Measurements from ENCODE around the gene RSU1. TPM values are rescaled to one million over a fixed set of nuclear protein-coding genes. Genes with fewer than 3 reads are reported as not detected.

RSU1 gene
- total and polyA plus RNA-seq, 12 donors, result 25.5 to 74.2 (median 48.3) TPM

DNA sequence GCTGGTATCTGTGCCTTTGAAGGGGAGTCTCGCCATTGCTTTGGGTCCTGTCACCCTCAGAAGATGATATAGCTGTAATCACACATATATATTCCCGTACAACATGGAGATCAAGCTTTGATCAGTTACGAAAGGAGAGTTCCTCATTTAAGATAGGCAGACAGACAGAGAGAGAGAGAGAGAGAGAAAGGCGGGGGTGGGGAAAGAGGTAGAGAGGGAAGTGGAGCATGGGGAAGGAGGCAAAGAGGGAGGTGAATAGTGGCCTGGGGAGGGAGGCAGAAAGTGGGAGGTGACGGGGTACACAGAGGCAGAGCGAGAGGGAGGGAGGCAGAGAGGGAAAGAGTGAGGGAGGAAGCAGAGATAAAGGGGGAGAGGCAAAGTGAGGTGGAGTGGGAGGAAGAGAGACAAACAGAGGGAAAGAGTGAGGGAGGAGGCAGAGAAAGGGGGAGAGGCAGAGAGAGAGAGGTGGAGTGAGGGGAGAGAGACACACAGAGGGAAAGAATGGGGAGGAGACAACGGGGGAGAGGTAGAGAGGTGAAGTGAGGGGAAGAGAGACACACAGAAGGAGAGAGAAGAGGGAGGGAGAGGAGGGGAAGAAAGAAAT lies 250.9 kb downstream of the RSU1 start:
- peaks cover 0 to 5% (median 0%) of the 10 kb centered on the region in 7 donors for H3K27me3 ChIP-seq
- no peak for TF ChIP-seq CTCF (IDR thresholded peaks at IDR 0.05)
- intact Hi-C loops (cut with DNase I), result no loop called here
- H3K27ac ChIP-seq, result no peak overlapping the region
- no peaks in the 10 kb centered on the region for H3K9me3 ChIP-seq
- H3K4me3 ChIP-seq, result no peak overlapping the region
- ATAC-seq (no peak), DNase-seq (no peak)
- peaks cover 0 to 6% (median 0%) of the 10 kb centered on the region in 9 donors for H3K4me1 ChIP-seq
- WGBS, 2 donors, result 60 to 61% methylated on average over 7 of the region's 7 CpGs
- no peaks in the 10 kb centered on the region for H3K36me3 ChIP-seq

DNA sequence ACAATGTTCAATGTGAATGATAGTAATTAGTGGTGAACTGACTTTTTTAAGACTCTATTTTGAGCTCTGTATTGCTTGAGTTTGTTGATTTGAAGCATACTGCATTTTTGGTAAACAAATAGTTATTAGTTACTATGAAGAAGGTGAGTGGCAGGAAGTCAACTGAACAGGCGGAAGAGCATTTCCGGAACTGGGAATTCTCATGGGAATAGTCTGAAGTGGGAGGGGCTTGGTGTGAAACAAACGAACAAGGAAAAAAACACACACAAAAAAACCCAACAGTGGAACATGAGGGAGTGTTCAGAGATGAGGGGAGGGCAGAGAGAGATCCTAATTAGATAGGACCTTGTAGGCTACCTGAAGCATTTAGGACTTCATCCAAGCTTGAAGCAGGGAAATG lies 251.6 kb downstream of the RSU1 start:
- peaks cover 0 to 6% (median 0%) of the 10 kb centered on the region in 9 donors for H3K4me1 ChIP-seq
- no peak overlapping the region for H3K27ac ChIP-seq
- H3K4me3 ChIP-seq, result no peak overlapping the region
- no peaks in the 10 kb centered on the region for H3K9me3 ChIP-seq
- peaks cover 0 to 3% (median 0%) of the 10 kb centered on the region in 7 donors for H3K27me3 ChIP-seq
- DNase-seq (no peak), ATAC-seq (no peak)
- no peak for TF ChIP-seq CTCF (IDR thresholded peaks at IDR 0.05)
- intact Hi-C loops (cut with DNase I), result no loop called here
- 27 to 50% methylated on average over 3 of the region's 3 CpGs for WGBS, 2 donors
- H3K36me3 ChIP-seq, result no peaks in the 10 kb centered on the region

DNA sequence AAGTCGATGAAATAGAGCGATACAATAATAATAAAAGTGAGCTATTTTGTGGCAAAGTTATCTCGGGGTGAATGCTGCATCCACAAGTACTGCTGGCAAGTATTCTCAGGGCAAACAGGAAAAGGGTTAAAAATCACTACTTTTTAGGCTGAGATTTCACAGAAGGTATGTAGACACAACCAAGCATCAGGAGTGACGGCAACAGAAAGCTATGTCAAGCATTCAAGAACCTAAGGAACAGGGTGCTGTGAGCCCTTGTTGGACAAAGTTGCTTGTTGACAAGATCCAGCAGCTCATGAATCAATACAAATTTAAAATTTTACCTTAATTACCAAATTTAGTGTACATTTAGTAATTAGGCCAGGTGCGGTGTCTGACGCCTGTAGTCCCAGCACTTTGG lies 254.3 kb downstream of the RSU1 start:
- WGBS, 2 donors, result 86% methylated on average over 6 of the region's 6 CpGs
- ATAC-seq (no peak), DNase-seq (no peak)
- intact Hi-C loops (cut with DNase I), result no loop called here
- H3K9me3 ChIP-seq, result peaks cover 0 to 12% (median 4%) of the 10 kb centered on the region in 11 donors
- no peak overlapping the region for H3K27ac ChIP-seq
- H3K27me3 ChIP-seq, result peaks cover 0 to 6% (median 0%) of the 10 kb centered on the region in 7 donors
- no peak overlapping the region for H3K4me3 ChIP-seq
- no peaks in the 10 kb centered on the region for H3K36me3 ChIP-seq
- TF ChIP-seq CTCF (IDR thresholded peaks at IDR 0.05), result no peak
- peaks cover 0 to 6% (median 0%) of the 10 kb centered on the region in 9 donors for H3K4me1 ChIP-seq

- no peak overlapping the region for H3K27ac ChIP-seq
- H3K36me3 ChIP-seq, result no peaks in the 10 kb centered on the region
- DNase-seq, result no peak
- TF ChIP-seq CTCF (IDR thresholded peaks at IDR 0.05), result no peak
- ATAC-seq, result no peak
- H3K27me3 ChIP-seq, result peaks cover 0 to 6% (median 0%) of the 10 kb centered on the region in 7 donors
- H3K4me3 ChIP-seq, result no peak overlapping the region
- H3K4me1 ChIP-seq, result no peaks in the 10 kb centered on the region
- WGBS, 2 donors, result 57 to 66% methylated on average over 5 of the region's 5 CpGs
- H3K9me3 ChIP-seq, result peaks cover 0 to 17% (median 5%) of the 10 kb centered on the region in 11 donors
- intact Hi-C loops (cut with DNase I), result no loop called here
These were observed 257.9 kb downstream of the RSU1 start for GRCh38 chr10:16559236-16559773.
